ENCODE results near the gene FGGY. TPM values are rescaled to one million over a fixed set of nuclear protein-coding genes. Genes with fewer than 3 reads are reported as not detected.
"Not testable (repeated sequence)": the region's sequence is repeated elsewhere in the genome, so short reads cannot be mapped to it uniquely, and the experiment has no call there.

Gene FGGY
- total RNA-seq, 1 donor from 2014 or later, result 52.2 TPM

GRCh38 chr1:59707178-59707791 is 410.4 kb downstream of the FGGY start:
- peak overlapping the region; percentile 63 for H3K27ac ChIP-seq (ENCODE audit: low read depth, low read length)
- H3K9me3 ChIP-seq (ENCODE audit: control insufficient read depth in 3 of 3, low read length in 3 of 3), result no peaks in the 10 kb centered on the region
- peaks cover 21 to 56% (median 39%) of the 10 kb centered on the region in 3 donors for H3K4me1 ChIP-seq (ENCODE audit: control insufficient read depth in 3 of 3, insufficient read depth in 3 of 3, low read length in 3 of 3)
- no peaks in the 10 kb centered on the region for H3K27me3 ChIP-seq (ENCODE audit: control insufficient read depth in 3 of 3, insufficient read depth in 3 of 3, low read length in 3 of 3)
- no peaks in the 10 kb centered on the region for H3K36me3 ChIP-seq (ENCODE audit: control insufficient read depth in 3 of 3, insufficient read depth in 3 of 3, low read length in 3 of 3)
- no peak overlapping the region for H3K9ac ChIP-seq (ENCODE audit: low read depth in 1 of 3, low read length in 3 of 3)
- H3K4me3 ChIP-seq (ENCODE audit: low read length in 3 of 3), result no peak overlapping the region

DNA sequence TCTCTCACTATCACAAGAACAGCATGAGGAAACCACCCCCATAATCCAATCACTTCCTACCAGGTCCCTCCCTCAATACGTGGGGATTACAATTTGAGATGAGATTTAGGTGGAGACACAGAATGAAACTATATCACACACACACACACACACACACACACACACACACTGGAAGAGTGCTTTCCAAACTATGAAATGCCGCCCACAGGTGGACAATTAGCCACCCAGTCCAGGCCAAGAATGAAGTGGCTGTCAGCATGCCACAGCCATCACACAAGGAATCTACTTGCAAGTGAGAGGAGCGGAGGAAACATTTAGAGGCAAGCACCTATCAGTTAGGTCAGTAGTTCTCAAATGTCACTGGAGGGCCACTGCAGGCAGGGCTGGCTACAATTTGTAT is 412.4 kb downstream of the FGGY start:
- H3K9ac ChIP-seq (ENCODE audit: low read depth in 1 of 3, low read length in 3 of 3), result no peak overlapping the region
- no peaks in the 10 kb centered on the region for H3K9me3 ChIP-seq (ENCODE audit: control insufficient read depth in 3 of 3, low read length in 3 of 3)
- no peaks in the 10 kb centered on the region for H3K36me3 ChIP-seq (ENCODE audit: control insufficient read depth in 3 of 3, insufficient read depth in 3 of 3, low read length in 3 of 3)
- no peaks in the 10 kb centered on the region for H3K27me3 ChIP-seq (ENCODE audit: control insufficient read depth in 3 of 3, insufficient read depth in 3 of 3, low read length in 3 of 3)
- peaks cover 16 to 36% (median 23%) of the 10 kb centered on the region in 3 donors for H3K4me1 ChIP-seq (ENCODE audit: control insufficient read depth in 3 of 3, insufficient read depth in 3 of 3, low read length in 3 of 3)
- no peak overlapping the region for H3K4me3 ChIP-seq (ENCODE audit: low read length in 3 of 3)
- no peak overlapping the region for H3K27ac ChIP-seq (ENCODE audit: low read depth, low read length)

DNA sequence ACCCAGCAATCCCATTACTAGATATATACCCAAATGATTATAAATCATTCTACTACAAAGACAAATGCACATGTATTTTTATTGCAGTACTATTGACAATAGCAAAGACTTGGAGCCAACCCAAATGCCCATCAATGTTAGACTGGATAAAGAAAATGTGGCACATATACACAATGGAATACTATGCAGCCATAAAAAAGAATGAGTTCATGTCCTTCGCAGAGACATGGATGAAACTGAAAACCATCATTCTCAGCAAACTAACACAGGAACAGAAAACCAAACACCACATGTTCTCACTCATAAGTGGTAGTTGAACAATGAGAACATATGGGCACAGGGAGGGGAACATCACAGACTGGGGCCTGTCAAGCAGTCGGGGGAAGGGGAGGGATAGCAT is 414.0 kb downstream of the FGGY start:
- H3K9me3 ChIP-seq (ENCODE audit: control insufficient read depth in 3 of 3, low read length in 3 of 3); H3K4me3 ChIP-seq (ENCODE audit: low read length in 3 of 3); H3K27ac ChIP-seq (ENCODE audit: low read depth, low read length); H3K9ac ChIP-seq (ENCODE audit: low read depth in 1 of 3, low read length in 3 of 3); H3K27me3 ChIP-seq (ENCODE audit: control insufficient read depth in 3 of 3, insufficient read depth in 3 of 3, low read length in 3 of 3); H3K36me3 ChIP-seq (ENCODE audit: control insufficient read depth in 3 of 3, insufficient read depth in 3 of 3, low read length in 3 of 3): not testable (repeated sequence)
- peaks cover 11 to 28% (median 25%) of the 10 kb centered on the region in 3 donors for H3K4me1 ChIP-seq (ENCODE audit: control insufficient read depth in 3 of 3, insufficient read depth in 3 of 3, low read length in 3 of 3)

DNA sequence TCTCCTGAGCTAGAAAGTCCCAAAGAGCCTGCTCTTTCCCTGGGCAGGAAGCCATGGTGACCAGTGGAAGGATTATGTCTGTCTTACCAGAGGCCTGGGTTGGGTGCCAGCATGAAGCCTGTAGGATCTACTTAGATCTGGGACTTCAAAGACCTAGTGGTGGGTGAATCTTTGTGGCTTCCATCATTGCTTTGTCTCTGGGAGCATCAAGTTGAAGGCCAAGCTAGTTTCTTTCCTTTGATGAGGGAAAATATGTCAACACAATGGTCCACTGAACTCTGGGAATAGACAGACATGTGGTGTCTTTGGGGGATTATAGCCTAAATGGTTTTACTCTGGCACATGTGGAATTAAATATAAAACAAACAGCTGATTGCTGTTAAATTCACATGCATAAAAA is 417.3 kb downstream of the FGGY start:
- no peaks in the 10 kb centered on the region for H3K36me3 ChIP-seq (ENCODE audit: control insufficient read depth in 3 of 3, insufficient read depth in 3 of 3, low read length in 3 of 3)
- no peak overlapping the region for H3K27ac ChIP-seq (ENCODE audit: low read depth, low read length)
- peaks cover 8 to 25% (median 22%) of the 10 kb centered on the region in 3 donors for H3K4me1 ChIP-seq (ENCODE audit: control insufficient read depth in 3 of 3, insufficient read depth in 3 of 3, low read length in 3 of 3)
- no peaks in the 10 kb centered on the region for H3K27me3 ChIP-seq (ENCODE audit: control insufficient read depth in 3 of 3, insufficient read depth in 3 of 3, low read length in 3 of 3)
- no peak overlapping the region for H3K4me3 ChIP-seq (ENCODE audit: low read length in 3 of 3)
- no peak overlapping the region for H3K9ac ChIP-seq (ENCODE audit: low read depth in 1 of 3, low read length in 3 of 3)
- no peaks in the 10 kb centered on the region for H3K9me3 ChIP-seq (ENCODE audit: control insufficient read depth in 3 of 3, low read length in 3 of 3)

DNA sequence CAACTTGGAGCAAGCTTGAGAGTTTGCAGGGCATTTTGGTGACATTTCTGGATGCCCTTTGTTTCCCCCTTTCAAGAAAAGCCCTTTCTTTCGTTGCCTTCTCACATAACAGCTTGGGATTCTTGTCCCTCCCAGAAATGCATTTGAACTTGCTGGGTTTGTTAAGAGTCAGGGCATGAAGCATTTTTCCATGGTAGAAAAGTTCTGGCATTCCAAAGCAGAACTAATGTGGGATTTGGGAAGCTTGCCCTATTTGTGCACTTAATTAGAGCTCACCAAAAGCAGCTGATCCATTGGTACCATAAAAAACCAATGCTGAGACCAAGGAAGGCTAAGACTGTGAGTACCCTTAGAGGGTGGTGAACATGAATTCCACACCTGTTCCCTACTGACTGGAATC is 418.1 kb downstream of the FGGY start:
- Histone ChIP-seq H3K27ac (ENCODE audit: low read depth, low read length) (no peak overlapping the region), H3K4me1 (ENCODE audit: control insufficient read depth in 3 of 3, insufficient read depth in 3 of 3, low read length in 3 of 3) (peaks cover 8 to 27% (median 24%) of the 10 kb centered on the region in 3 donors), H3K4me3 (ENCODE audit: low read length in 3 of 3) (no peak overlapping the region), H3K9me3 (ENCODE audit: control insufficient read depth in 3 of 3, low read length in 3 of 3) (no peaks in the 10 kb centered on the region), H3K27me3 (ENCODE audit: control insufficient read depth in 3 of 3, insufficient read depth in 3 of 3, low read length in 3 of 3) (no peaks in the 10 kb centered on the region), H3K36me3 (ENCODE audit: control insufficient read depth in 3 of 3, insufficient read depth in 3 of 3, low read length in 3 of 3) (no peaks in the 10 kb centered on the region), H3K9ac (ENCODE audit: low read depth in 1 of 3, low read length in 3 of 3) (no peak overlapping the region)

DNA sequence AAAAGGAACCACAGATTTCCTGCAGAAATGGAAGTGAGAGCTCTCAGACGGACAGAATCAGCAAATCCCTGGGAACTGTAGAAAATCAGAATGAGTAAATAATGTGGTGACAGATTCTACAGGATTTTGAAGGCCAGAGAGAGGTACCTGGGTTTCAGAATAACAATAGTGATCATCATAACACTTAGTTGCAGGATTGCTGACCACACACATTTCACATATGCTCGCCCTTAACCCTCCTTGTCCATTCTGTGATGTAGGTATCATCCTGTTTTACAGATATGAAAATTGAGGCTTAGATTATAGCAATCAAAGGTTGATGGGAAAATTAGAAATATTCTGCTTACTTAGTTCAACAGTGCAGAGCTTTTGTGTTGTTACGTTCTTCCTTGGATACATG is 419.9 kb downstream of the FGGY start:
- H3K4me1 ChIP-seq (ENCODE audit: control insufficient read depth in 3 of 3, insufficient read depth in 3 of 3, low read length in 3 of 3), result peaks cover 8 to 29% (median 27%) of the 10 kb centered on the region in 3 donors
- H3K9ac ChIP-seq (ENCODE audit: low read depth in 1 of 3, low read length in 3 of 3), result no peak overlapping the region

DNA sequence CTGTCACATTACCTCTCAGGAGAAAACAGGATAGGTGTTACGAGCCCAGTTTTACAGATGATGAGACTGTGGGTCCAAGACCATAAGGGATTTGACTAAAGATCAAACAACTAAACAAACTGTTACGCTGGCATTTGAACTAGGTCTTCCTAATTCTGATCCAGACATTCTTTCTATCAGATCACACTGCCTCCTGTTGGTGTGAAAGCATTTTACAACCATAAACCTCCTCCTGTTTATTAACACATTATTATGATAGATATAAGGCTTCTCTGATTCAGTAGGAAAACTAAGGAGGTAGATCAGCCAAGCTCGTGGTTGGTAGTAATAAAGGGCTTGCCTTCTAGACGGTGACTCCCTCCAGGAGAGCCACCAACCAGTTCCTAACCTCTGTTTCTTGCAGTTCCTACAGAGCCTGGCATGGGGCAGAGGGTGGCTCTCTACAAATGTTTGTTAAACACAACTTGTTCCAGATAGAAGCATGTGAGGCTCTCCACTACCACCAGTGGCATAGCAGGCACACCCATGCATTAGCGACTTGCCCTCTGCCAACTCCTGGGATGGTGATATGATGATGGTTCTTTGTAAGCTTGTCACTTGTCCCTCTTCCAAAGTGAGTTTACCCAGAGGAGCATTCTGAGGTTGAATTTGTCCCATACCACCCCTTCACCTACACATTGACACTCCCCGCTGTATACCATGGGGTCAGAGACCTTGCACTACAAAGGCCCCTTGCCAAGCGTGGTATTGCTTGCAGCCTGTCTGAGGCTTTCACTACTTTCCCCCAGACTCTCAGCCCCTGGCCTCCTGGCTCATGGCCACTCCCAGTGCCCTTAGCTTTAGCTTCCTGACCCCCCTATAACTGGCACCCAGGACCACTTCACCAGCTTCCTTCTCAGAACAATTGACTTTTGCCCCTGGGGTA is 421.4 kb downstream of the FGGY start:
- peaks cover 8 to 29% (median 27%) of the 10 kb centered on the region in 3 donors for H3K4me1 ChIP-seq (ENCODE audit: control insufficient read depth in 3 of 3, insufficient read depth in 3 of 3, low read length in 3 of 3)
- H3K9ac ChIP-seq (ENCODE audit: low read depth in 1 of 3, low read length in 3 of 3), result no peak overlapping the region
- no peak overlapping the region for H3K4me3 ChIP-seq (ENCODE audit: low read length in 3 of 3)
- peak overlapping the region; percentile 57 for H3K27ac ChIP-seq (ENCODE audit: low read depth, low read length)
- H3K27me3 ChIP-seq (ENCODE audit: control insufficient read depth in 3 of 3, insufficient read depth in 3 of 3, low read length in 3 of 3), result no peaks in the 10 kb centered on the region
- no peaks in the 10 kb centered on the region for H3K36me3 ChIP-seq (ENCODE audit: control insufficient read depth in 3 of 3, insufficient read depth in 3 of 3, low read length in 3 of 3)
- H3K9me3 ChIP-seq (ENCODE audit: control insufficient read depth in 3 of 3, low read length in 3 of 3), result no peaks in the 10 kb centered on the region

More for the DNA sequence above, 419.9 kb downstream of the FGGY start:
- Histone ChIP-seq H3K27me3 (ENCODE audit: control insufficient read depth in 3 of 3, insufficient read depth in 3 of 3, low read length in 3 of 3) (no peaks in the 10 kb centered on the region), H3K36me3 (ENCODE audit: control insufficient read depth in 3 of 3, insufficient read depth in 3 of 3, low read length in 3 of 3) (no peaks in the 10 kb centered on the region), H3K27ac (ENCODE audit: low read depth, low read length) (no peak overlapping the region), H3K4me3 (ENCODE audit: low read length in 3 of 3) (no peak overlapping the region), H3K9me3 (ENCODE audit: control insufficient read depth in 3 of 3, low read length in 3 of 3) (no peaks in the 10 kb centered on the region)

- H3K4me1 ChIP-seq (ENCODE audit: control insufficient read depth in 3 of 3, insufficient read depth in 3 of 3, low read length in 3 of 3), result peaks cover 8 to 29% (median 27%) of the 10 kb centered on the region in 3 donors
- no peaks in the 10 kb centered on the region for H3K27me3 ChIP-seq (ENCODE audit: control insufficient read depth in 3 of 3, insufficient read depth in 3 of 3, low read length in 3 of 3)
- no peak overlapping the region for H3K4me3 ChIP-seq (ENCODE audit: low read length in 3 of 3)
- H3K9me3 ChIP-seq (ENCODE audit: control insufficient read depth in 3 of 3, low read length in 3 of 3), result no peaks in the 10 kb centered on the region
- H3K9ac ChIP-seq (ENCODE audit: low read depth in 1 of 3, low read length in 3 of 3), result no peak overlapping the region
- peak overlapping the region; percentile 57 for H3K27ac ChIP-seq (ENCODE audit: low read depth, low read length)
- no peaks in the 10 kb centered on the region for H3K36me3 ChIP-seq (ENCODE audit: control insufficient read depth in 3 of 3, insufficient read depth in 3 of 3, low read length in 3 of 3)
These were observed 422.1 kb downstream of the FGGY start for GRCh38 chr1:59718989-59719360.

- peaks cover 8 to 27% (median 22%) of the 10 kb centered on the region in 3 donors for H3K4me1 ChIP-seq (ENCODE audit: control insufficient read depth in 3 of 3, insufficient read depth in 3 of 3, low read length in 3 of 3)
- H3K27ac ChIP-seq (ENCODE audit: low read depth, low read length), result no peak overlapping the region
- H3K4me3 ChIP-seq (ENCODE audit: low read length in 3 of 3), result peak overlapping the region in 1 of 3 donors; percentile 34
- no peak overlapping the region for H3K9ac ChIP-seq (ENCODE audit: low read depth in 1 of 3, low read length in 3 of 3)
- no peaks in the 10 kb centered on the region for H3K36me3 ChIP-seq (ENCODE audit: control insufficient read depth in 3 of 3, insufficient read depth in 3 of 3, low read length in 3 of 3)
- no peaks in the 10 kb centered on the region for H3K9me3 ChIP-seq (ENCODE audit: control insufficient read depth in 3 of 3, low read length in 3 of 3)
- H3K27me3 ChIP-seq (ENCODE audit: control insufficient read depth in 3 of 3, insufficient read depth in 3 of 3, low read length in 3 of 3), result no peaks in the 10 kb centered on the region
These were observed 423.6 kb downstream of the FGGY start for GRCh38 chr1:59720326-59721115.
